ENCODE measurements around the gene GJB2.
A peak's percentile ranks its signal among the peaks of the same experiment; 100 is the strongest.

DNA sequence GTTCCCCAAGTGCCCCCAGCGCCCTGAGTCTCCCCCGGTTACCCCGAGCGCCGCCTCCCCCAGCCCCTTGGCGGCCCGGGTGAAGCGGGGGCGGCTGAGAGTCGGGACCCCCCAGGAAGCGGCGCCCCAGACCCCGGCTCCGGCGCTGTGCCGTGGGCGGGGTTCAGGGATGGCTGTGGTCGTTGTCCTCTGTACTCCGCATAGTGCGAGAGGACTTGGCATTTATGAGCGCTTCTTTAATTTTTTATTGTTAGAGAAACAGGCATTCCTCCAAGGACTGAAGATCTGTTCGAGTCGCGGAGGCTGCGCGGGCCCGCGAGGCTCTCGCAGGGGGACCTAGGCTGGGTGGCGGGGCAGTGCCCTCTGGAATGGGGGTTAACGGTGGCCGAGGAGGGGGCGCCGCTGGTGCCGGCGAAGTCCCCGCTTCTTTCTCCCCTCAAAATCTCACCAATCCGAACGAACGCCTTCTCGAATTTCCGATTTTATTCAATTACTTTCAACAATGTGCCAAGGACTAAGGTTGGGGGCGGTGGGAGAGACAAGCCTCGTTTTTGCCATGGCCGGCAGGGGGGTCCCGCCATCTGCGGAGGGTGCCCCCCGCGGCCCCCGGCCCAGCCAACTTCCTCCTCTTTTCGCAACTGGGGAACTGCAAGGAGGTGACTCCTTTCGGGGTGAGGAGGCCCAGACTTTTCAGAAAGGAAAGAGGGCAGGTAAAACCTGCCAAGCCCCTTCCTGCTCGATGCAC is 596 bp upstream of the GJB2 start:
- TF ChIP-seq CREB1 (IDR thresholded peaks at IDR 0.05; ENCODE audit: low read depth) = no peak
- no peak for TF ChIP-seq RAD21 (IDR thresholded peaks at IDR 0.05; ENCODE audit: low read depth)
- no peak for TF ChIP-seq ZBTB7A (IDR thresholded peaks at IDR 0.05; ENCODE audit: low read depth)
- 0 out of 2 replicates have a peak, but pooled peaks have one; percentile 3 for TF ChIP-seq EGR1 (IDR thresholded peaks at IDR 0.05)
- TF ChIP-seq, protein P1, sequence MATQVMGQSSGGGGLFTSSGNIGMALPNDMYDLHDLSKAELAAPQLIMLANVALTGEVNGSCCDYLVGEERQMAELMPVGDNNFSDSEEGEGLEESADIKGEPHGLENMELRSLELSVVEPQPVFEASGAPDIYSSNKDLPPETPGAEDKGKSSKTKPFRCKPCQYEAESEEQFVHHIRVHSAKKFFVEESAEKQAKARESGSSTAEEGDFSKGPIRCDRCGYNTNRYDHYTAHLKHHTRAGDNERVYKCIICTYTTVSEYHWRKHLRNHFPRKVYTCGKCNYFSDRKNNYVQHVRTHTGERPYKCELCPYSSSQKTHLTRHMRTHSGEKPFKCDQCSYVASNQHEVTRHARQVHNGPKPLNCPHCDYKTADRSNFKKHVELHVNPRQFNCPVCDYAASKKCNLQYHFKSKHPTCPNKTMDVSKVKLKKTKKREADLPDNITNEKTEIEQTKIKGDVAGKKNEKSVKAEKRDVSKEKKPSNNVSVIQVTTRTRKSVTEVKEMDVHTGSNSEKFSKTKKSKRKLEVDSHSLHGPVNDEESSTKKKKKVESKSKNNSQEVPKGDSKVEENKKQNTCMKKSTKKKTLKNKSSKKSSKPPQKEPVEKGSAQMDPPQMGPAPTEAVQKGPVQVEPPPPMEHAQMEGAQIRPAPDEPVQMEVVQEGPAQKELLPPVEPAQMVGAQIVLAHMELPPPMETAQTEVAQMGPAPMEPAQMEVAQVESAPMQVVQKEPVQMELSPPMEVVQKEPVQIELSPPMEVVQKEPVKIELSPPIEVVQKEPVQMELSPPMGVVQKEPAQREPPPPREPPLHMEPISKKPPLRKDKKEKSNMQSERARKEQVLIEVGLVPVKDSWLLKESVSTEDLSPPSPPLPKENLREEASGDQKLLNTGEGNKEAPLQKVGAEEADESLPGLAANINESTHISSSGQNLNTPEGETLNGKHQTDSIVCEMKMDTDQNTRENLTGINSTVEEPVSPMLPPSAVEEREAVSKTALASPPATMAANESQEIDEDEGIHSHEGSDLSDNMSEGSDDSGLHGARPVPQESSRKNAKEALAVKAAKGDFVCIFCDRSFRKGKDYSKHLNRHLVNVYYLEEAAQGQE (IDR thresholded peaks at IDR 0.05; ENCODE audit: low read depth) = no peak
- TF ChIP-seq, protein P2, sequence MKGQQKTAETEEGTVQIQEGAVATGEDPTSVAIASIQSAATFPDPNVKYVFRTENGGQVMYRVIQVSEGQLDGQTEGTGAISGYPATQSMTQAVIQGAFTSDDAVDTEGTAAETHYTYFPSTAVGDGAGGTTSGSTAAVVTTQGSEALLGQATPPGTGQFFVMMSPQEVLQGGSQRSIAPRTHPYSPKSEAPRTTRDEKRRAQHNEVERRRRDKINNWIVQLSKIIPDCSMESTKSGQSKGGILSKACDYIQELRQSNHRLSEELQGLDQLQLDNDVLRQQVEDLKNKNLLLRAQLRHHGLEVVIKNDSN (IDR thresholded peaks at IDR 0.05) = no peak
- no peak for TF ChIP-seq EP300 (IDR thresholded peaks at IDR 0.05; ENCODE audit: borderline replicate concordance)
- no peak for TF ChIP-seq NFIC (IDR thresholded peaks at IDR 0.05)
- TF ChIP-seq CEBPB (IDR thresholded peaks at IDR 0.05) = no peak
- no peak for TF ChIP-seq TAF1 (IDR thresholded peaks at IDR 0.05; ENCODE audit: low read depth)
- no peak for TF ChIP-seq MAX (IDR thresholded peaks at IDR 0.05)
- no peak for TF ChIP-seq TEAD4 (IDR thresholded peaks at IDR 0.05)
- TF ChIP-seq YY1 (IDR thresholded peaks at IDR 0.05; ENCODE audit: low read depth) = no peak
- TF ChIP-seq FOXM1 (IDR thresholded peaks at IDR 0.05; ENCODE audit: borderline replicate concordance, low read depth) = no peak
